WI38 (cell line): ENCODE data around the gene P2RX3.
"Not testable (repeated sequence)": the region's sequence is repeated elsewhere in the genome, so short reads cannot be mapped to it uniquely, and the experiment has no call there.

Source experiments
- H3K4me3 ChIP-seq: 2 replicates; pipeline ENCODE4 v1.5.1; 2011; ENCODE audit warnings: low read depth, mild to moderate bottlenecking, control low read depth, low read length
- CTCF ChIP-seq: IDR thresholded peaks from 2 replicates; pipeline ENCODE4 v1.5.1; 2012; ENCODE audit warnings: low read depth, mild to moderate bottlenecking, control low read depth, low read length

The P2RX3 gene

GRCh38 chr11:57397394-57397990 is 59.3 kb downstream of the P2RX3 start:
- no peak overlapping the region for H3K4me3 ChIP-seq
- no peak for TF ChIP-seq CTCF

GRCh38 chr11:57399221-57399620 is 61.1 kb downstream of the P2RX3 start:
- no peak for TF ChIP-seq CTCF
- H3K4me3 ChIP-seq = no peak overlapping the region

- no peak for TF ChIP-seq CTCF
- H3K4me3 ChIP-seq = no peak overlapping the region
Measured at GRCh38 chr11:57399972-57400578, 61.9 kb downstream of the P2RX3 start.

GRCh38 chr11:57402188-57403002 is 64.2 kb downstream of the P2RX3 start:
- H3K4me3 ChIP-seq = no peak overlapping the region
- no peak for TF ChIP-seq CTCF

- H3K4me3 ChIP-seq = not testable (repeated sequence)
Measured at GRCh38 chr11:57403003-57403801, 65.0 kb downstream of the P2RX3 start.

GRCh38 chr11:57403802-57404147 is 65.6 kb downstream of the P2RX3 start:
- no peak for TF ChIP-seq CTCF

GRCh38 chr11:57405271-57405860 is 67.2 kb downstream of the P2RX3 start:
- no peak overlapping the region for H3K4me3 ChIP-seq
- no peak for TF ChIP-seq CTCF

More at GRCh38 chr11:57403802-57404147, 65.6 kb downstream of the P2RX3 start:
- no peak overlapping the region for H3K4me3 ChIP-seq
